A549 (cell line): ENCODE data around the gene ZCCHC10. TPM values are rescaled to one million over a fixed set of nuclear protein-coding genes. Genes with fewer than 3 reads are reported as not detected.

Experiments used
- ATAC-seq, 2 experiments: fragments of 200-7000 bp in 1 of 2; fragments of >200 bp in 1 of 2; cut with Nextera tagmentation in 1 of 2; cut with Tn5 transposase in 1 of 2; 3 replicates each; pipeline versions ENCODE4 v1.8.0 to v1.9.1; 2018 to 2020; ENCODE audit warnings: mild to moderate bottlenecking in 1 of 2, moderate library complexity in 1 of 2
- CTCF ChIA-PET: fragments of 300-600 bp; sonication (Branson Sonifier 250); formaldehyde crosslinking; extraction: SDS; loops from one replicate; lab custom pipeline; 2021; ENCODE audit warnings: antibody characterized with exemption, inconsistent platforms; lab: Yijun Ruan, JAX
- POLR2A ChIA-PET: fragments of 350-600 bp; formaldehyde crosslinking; extraction: SDS; loops from one replicate; lab custom pipeline; 2021; ENCODE audit warnings: antibody characterized with exemption, inconsistent platforms; lab: Yijun Ruan, JAX
- DNase-seq, 2 experiments: peaks; one replicate each; pipeline versions ENCODE4 v3.0.0 to v3.0.0-alpha.2; 2011 to 2016; ENCODE audit warnings: low read depth in 1 of 2, low spot score in 1 of 2
- FAIRE-seq: peaks from 2 replicates; lab custom pipeline; 2011; peaks lifted over from hg19 to GRCh38; lab: Jason Lieb, UNC
- H3K27ac ChIP-seq, 2 experiments: fragments of >200 bp; sonication (Bioruptor Twin); formaldehyde crosslinking; 3 replicates each; pipeline ENCODE4 v1.5.1; 2016 to 2017
- H3K4me1 ChIP-seq: fragments of >200 bp; sonication (Bioruptor Twin); formaldehyde crosslinking; 3 replicates; pipeline ENCODE4 v1.6.1; 2016
- H3K4me2 ChIP-seq: fragments of >200 bp; sonication (Bioruptor Twin); formaldehyde crosslinking; 3 replicates; pipeline ENCODE4 v1.6.1; 2016
- H3K4me3 ChIP-seq: fragments of >200 bp; sonication (Bioruptor Twin); formaldehyde crosslinking; 3 replicates; pipeline ENCODE4 v1.5.1; 2016
- H3K9me3 ChIP-seq: fragments of >200 bp; sonication (Bioruptor Twin); formaldehyde crosslinking; 3 replicates; pipeline ENCODE4 v1.6.1; 2016
- BHLHE40 ChIP-seq: IDR thresholded peaks from 2 replicates; pipeline ENCODE4 v1.6.1; 2012; ENCODE audit warnings: low read depth, low read length, inconsistent platforms
- CBX2 ChIP-seq: fragments of 200-600 bp; sonication (generic); IDR thresholded peaks from 2 replicates; pipeline ENCODE4 v1.6.1; 2016; ENCODE audit warnings: low read depth, mild to moderate bottlenecking, borderline replicate concordance
- CEBPB ChIP-seq, 2 experiments: fragments of >200 bp in 1 of 2; sonication (Bioruptor Twin) in 1 of 2; formaldehyde crosslinking in 1 of 2; IDR thresholded peaks; 2 replicates each; pipeline ENCODE4 v1.6.1; 2012 to 2016
- CHD2 ChIP-seq: fragments of 150-350 bp; IDR thresholded peaks from 2 replicates; pipeline ENCODE4 v1.6.1; 2014; ENCODE audit warnings: low read length; ENCODE audit not compliant: partially characterized antibody
- E2F6 ChIP-seq: IDR thresholded peaks from 2 replicates; pipeline ENCODE4 v1.6.1; 2012; ENCODE audit warnings: low read depth, borderline replicate concordance
- EHF ChIP-seq: fragments of 250-450 bp; sonication (Bioruptor Pico); IDR thresholded peaks from 2 replicates; pipeline ENCODE4 v1.5.0; 2020; ENCODE audit warnings: mild to moderate bottlenecking
- FOSB ChIP-seq: fragments of 250-450 bp; sonication (Bioruptor Pico); IDR thresholded peaks from 2 replicates; pipeline ENCODE4 v1.5.0; 2020; ENCODE audit warnings: mild to moderate bottlenecking, moderate library complexity
- FOSL2 ChIP-seq, 2 experiments: fragments of 450-650 bp in 1 of 2; fragments of >200 bp in 1 of 2; sonication (Bioruptor Twin) in 1 of 2; formaldehyde crosslinking; IDR thresholded peaks; 2 replicates each; pipeline versions ENCODE4 v1.5.0 to v1.6.1; 2016 to 2020; ENCODE audit warnings: mild to moderate bottlenecking in 1 of 2, moderate library complexity in 1 of 2
- FOXS1 ChIP-seq: fragments of 250-450 bp; sonication (Bioruptor Pico); IDR thresholded peaks from 2 replicates; pipeline ENCODE4 v1.5.0; 2020; ENCODE audit warnings: mild to moderate bottlenecking, moderate library complexity
- HDAC2 ChIP-seq: fragments of 200-600 bp; sonication (generic); IDR thresholded peaks from 2 replicates; pipeline ENCODE4 v1.6.1; 2016
- HEYL ChIP-seq: fragments of 250-450 bp; sonication (Bioruptor Pico); IDR thresholded peaks from 2 replicates; pipeline ENCODE4 v1.8.0; 2021; ENCODE audit warnings: mild to moderate bottlenecking, moderate library complexity
- HOXA7 ChIP-seq: fragments of 250-450 bp; sonication (Bioruptor Pico); IDR thresholded peaks from 2 replicates; pipeline ENCODE4 v1.5.0; 2020; ENCODE audit warnings: mild to moderate bottlenecking, moderate library complexity
- HOXB13 ChIP-seq: fragments of 250-450 bp; sonication (Bioruptor Pico); IDR thresholded peaks from 2 replicates; pipeline ENCODE4 v1.5.0; 2020; ENCODE audit warnings: low read depth, mild to moderate bottlenecking, moderate library complexity
- KDM1A ChIP-seq: fragments of 200-600 bp; sonication (generic); IDR thresholded peaks from 2 replicates; pipeline ENCODE4 v1.6.1; 2016; ENCODE audit warnings: low read depth, mild to moderate bottlenecking
- MAFK ChIP-seq: fragments of 450-650 bp; IDR thresholded peaks from 2 replicates; pipeline ENCODE4 v1.6.1; 2014; ENCODE audit not compliant: partially characterized antibody
- MAX ChIP-seq: IDR thresholded peaks from 2 replicates; pipeline ENCODE4 v1.6.1; 2012
- MYC ChIP-seq: IDR thresholded peaks from 2 replicates; pipeline ENCODE4 v1.6.1; 2012; ENCODE audit warnings: mild to moderate bottlenecking, inconsistent platforms, low read length, improper control_type of control experiment, borderline replicate concordance
- NPAS2 ChIP-seq: fragments of 250-450 bp; sonication (Bioruptor Pico); IDR thresholded peaks from 2 replicates; pipeline ENCODE4 v1.8.0; 2022; ENCODE audit warnings: mild to moderate bottlenecking, moderate library complexity, borderline replicate concordance
- PBX3 ChIP-seq: IDR thresholded peaks from 2 replicates; pipeline ENCODE4 v1.6.1; 2012
- POLR2A ChIP-seq: IDR thresholded peaks from 2 replicates; pipeline ENCODE4 v1.6.1; 2012; ENCODE audit warnings: mild to moderate bottlenecking, low read length
- REST ChIP-seq: fragments of 200-600 bp; sonication (generic); IDR thresholded peaks from 2 replicates; pipeline ENCODE4 v1.6.1; 2016; ENCODE audit warnings: antibody characterized with exemption, mild to moderate bottlenecking, moderate library complexity
- RFX5 ChIP-seq: fragments of 450-650 bp; IDR thresholded peaks from 2 replicates; pipeline ENCODE4 v1.7.1; 2014; ENCODE audit warnings: antibody characterized with exemption, mild to moderate bottlenecking, moderate library complexity
- SMC3 ChIP-seq: fragments of >200 bp; sonication (Bioruptor Twin); formaldehyde crosslinking; IDR thresholded peaks from 3 replicates; pipeline ENCODE4 v1.6.1; 2018; ENCODE audit warnings: inconsistent platforms
- TP53 ChIP-seq: fragments of 250-450 bp; sonication (Bioruptor Pico); IDR thresholded peaks from 2 replicates; pipeline ENCODE4 v1.5.0; 2021; ENCODE audit warnings: mild to moderate bottlenecking, moderate library complexity
- WGBS: methylation state at CpG from one replicate; pipeline ENCODE4 v1.1.6; 2017; ENCODE audit errors: missing lambda C conversion rate; 5-methylcytosine and 5-hydroxymethylcytosine counted together
- polyA plus RNA-seq, 4 experiments: library from polyadenylated mRNA; depleted of rRNA in 3 of 4; stranded (reverse); fragments of >200 nt; fragmentation: RNase III in 1 of 4; extraction: RNeasy Plus Mini Kit Qiagen cat#74134 plus additional on column Dnase treatment in 1 of 4; gene quantifications; 2 replicates in 3 of 4; 3 replicates in 1 of 4; pipeline ENCODE4 v1.2.3, GENCODE V29; 2011 to 2017
- TF ChIP-seq, protein P1 (sequence below): fragments of >200 bp; sonication (Bioruptor Twin); formaldehyde crosslinking; IDR thresholded peaks from 3 replicates; pipeline ENCODE4 v1.5.1; 2016
- TF ChIP-seq, protein P2 (sequence below): fragments of 250-450 bp; sonication (Bioruptor Pico); IDR thresholded peaks from 2 replicates; pipeline ENCODE4 v1.5.0; 2020; ENCODE audit warnings: low read depth, mild to moderate bottlenecking, moderate library complexity
- TF ChIP-seq, protein P3 (sequence below): fragments of 450-650 bp; IDR thresholded peaks from 2 replicates; pipeline ENCODE4 v1.6.1; 2014; ENCODE audit warnings: antibody characterized with exemption

ZCCHC10 gene
- polyA plus RNA-seq, 2 of the 4 experiments (the other 2 are of a cell fraction) = 28.3 to 45.7 TPM

- peak; percentile 67 for TF ChIP-seq PBX3
- 0 out of 2 replicates have a peak, but pooled peaks have one; percentile 72 for TF ChIP-seq FOXS1 (CRISPR knock-in tag)
- TF ChIP-seq MAX = peak; percentile 91
- no peak for TF ChIP-seq MAFK
- no peak for TF ChIP-seq CEBPB (IDR thresholded peaks at IDR 0.05)
- TF ChIP-seq KDM1A = no peak
- TF ChIP-seq POLR2A = peak; percentile 65
- TF ChIP-seq FOSB = peak; percentile 46; the same call in 1 of the 2 replicates
- TF ChIP-seq E2F6 = peak; percentile 36; the same call in 1 of the 2 replicates
- peak; percentile 47; the same call in 1 of the 2 replicates for TF ChIP-seq BHLHE40
- peak; percentile 84; the same call in 1 of the 2 replicates for TF ChIP-seq HOXB13 (CRISPR knock-in tag)
- no peak for TF ChIP-seq HEYL (CRISPR knock-in tag)
- 0 out of 2 replicates have a peak, but pooled peaks have one; percentile 72 for TF ChIP-seq MYC
- no peak for TF ChIP-seq SMC3
- TF ChIP-seq, protein P1, sequence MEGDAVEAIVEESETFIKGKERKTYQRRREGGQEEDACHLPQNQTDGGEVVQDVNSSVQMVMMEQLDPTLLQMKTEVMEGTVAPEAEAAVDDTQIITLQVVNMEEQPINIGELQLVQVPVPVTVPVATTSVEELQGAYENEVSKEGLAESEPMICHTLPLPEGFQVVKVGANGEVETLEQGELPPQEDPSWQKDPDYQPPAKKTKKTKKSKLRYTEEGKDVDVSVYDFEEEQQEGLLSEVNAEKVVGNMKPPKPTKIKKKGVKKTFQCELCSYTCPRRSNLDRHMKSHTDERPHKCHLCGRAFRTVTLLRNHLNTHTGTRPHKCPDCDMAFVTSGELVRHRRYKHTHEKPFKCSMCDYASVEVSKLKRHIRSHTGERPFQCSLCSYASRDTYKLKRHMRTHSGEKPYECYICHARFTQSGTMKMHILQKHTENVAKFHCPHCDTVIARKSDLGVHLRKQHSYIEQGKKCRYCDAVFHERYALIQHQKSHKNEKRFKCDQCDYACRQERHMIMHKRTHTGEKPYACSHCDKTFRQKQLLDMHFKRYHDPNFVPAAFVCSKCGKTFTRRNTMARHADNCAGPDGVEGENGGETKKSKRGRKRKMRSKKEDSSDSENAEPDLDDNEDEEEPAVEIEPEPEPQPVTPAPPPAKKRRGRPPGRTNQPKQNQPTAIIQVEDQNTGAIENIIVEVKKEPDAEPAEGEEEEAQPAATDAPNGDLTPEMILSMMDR = no peak
- 0 out of 2 replicates have a peak, but pooled peaks have one; percentile 39 for TF ChIP-seq RFX5
- TF ChIP-seq CBX2 = no peak
- no peak for TF ChIP-seq NPAS2 (CRISPR knock-in tag)
- no peak for TF ChIP-seq CHD2
- TF ChIP-seq HDAC2 = no peak
- TF ChIP-seq FOSL2 (IDR thresholded peaks at IDR 0.05) = no peak
- peak; percentile 45; the same call in 1 of the 2 replicates for TF ChIP-seq FOSL2 (CRISPR knock-in tag; IDR thresholded peaks at IDR 0.05)
- no peak for TF ChIP-seq TP53
- 0 out of 2 replicates have a peak, but pooled peaks have one; percentile 30 for TF ChIP-seq EHF (CRISPR knock-in tag)
Measured at GRCh38 chr5:132963171-132964104, 62.9 kb downstream of the ZCCHC10 start, which contains the start of gene AFF4 (continued).

- H3K27ac ChIP-seq = peak overlapping the region; percentile 96 to 97
- POLR2A ChIA-PET = interaction anchor here (0.5 to 3.6 kb wide), 6 partner anchors 59 to 225 kb away, joined by 3 to 39 read pairs (median 5); partner anchors contain the start of genes HSPA4, KIF3A and ZCCHC10
- WGBS = 3% methylated on average over 21 of the region's 21 CpGs
- peak overlapping the region; percentile 84 for H3K4me3 ChIP-seq
- no peaks in the 10 kb centered on the region for H3K9me3 ChIP-seq
- CTCF ChIA-PET = interaction anchor here (0.5 to 2.3 kb wide), 6 partner anchors 11 to 300 kb away, joined by 3 to 5 read pairs (median 3); no protein-coding TSS in a partner anchor
- H3K4me2 ChIP-seq = peak overlapping the region; percentile 74
- FAIRE-seq (peak; percentile 28), ATAC-seq (peak; percentile 36 to 46; a peak in 3 of 6 replicates), DNase-seq (peak; percentile 27 to 60)
- peaks cover 17% of the 10 kb centered on the region for H3K4me1 ChIP-seq
- TF ChIP-seq NPAS2 (CRISPR knock-in tag) (no peak), MAFK (no peak), HOXA7 (CRISPR knock-in tag) (no peak), MYC (no peak), FOXS1 (CRISPR knock-in tag) (no peak), CBX2 (no peak), REST (peak; percentile 85)
- TF ChIP-seq, protein P2, sequence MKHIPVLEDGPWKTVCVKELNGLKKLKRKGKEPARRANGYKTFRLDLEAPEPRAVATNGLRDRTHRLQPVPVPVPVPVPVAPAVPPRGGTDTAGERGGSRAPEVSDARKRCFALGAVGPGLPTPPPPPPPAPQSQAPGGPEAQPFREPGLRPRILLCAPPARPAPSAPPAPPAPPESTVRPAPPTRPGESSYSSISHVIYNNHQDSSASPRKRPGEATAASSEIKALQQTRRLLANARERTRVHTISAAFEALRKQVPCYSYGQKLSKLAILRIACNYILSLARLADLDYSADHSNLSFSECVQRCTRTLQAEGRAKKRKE (CRISPR knock-in tag) = no peak
- TF ChIP-seq, protein P3, sequence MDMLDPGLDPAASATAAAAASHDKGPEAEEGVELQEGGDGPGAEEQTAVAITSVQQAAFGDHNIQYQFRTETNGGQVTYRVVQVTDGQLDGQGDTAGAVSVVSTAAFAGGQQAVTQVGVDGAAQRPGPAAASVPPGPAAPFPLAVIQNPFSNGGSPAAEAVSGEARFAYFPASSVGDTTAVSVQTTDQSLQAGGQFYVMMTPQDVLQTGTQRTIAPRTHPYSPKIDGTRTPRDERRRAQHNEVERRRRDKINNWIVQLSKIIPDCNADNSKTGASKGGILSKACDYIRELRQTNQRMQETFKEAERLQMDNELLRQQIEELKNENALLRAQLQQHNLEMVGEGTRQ = no peak
Measured at GRCh38 chr5:132962429-132963021, 63.8 kb downstream of the ZCCHC10 start.
